Stromal cell of bone marrow (primary cell): ENCODE data around the gene SRC.
"Not testable (repeated sequence)": the region's sequence is repeated elsewhere in the genome, so short reads cannot be mapped to it uniquely, and the experiment has no call there.

ENCODE experiments used
- DNase-seq: peaks from one replicate; pipeline ENCODE4 v3.0.0-alpha.2; 2012; ENCODE audit warnings: low read depth

The SRC gene

GRCh38 chr20:37364013-37364926 is 18.3 kb downstream of the SRC start:
- DNase-seq: no peak

- no peak for DNase-seq
These were observed 19.0 kb downstream of the SRC start for GRCh38 chr20:37364927-37365272.

DNA sequence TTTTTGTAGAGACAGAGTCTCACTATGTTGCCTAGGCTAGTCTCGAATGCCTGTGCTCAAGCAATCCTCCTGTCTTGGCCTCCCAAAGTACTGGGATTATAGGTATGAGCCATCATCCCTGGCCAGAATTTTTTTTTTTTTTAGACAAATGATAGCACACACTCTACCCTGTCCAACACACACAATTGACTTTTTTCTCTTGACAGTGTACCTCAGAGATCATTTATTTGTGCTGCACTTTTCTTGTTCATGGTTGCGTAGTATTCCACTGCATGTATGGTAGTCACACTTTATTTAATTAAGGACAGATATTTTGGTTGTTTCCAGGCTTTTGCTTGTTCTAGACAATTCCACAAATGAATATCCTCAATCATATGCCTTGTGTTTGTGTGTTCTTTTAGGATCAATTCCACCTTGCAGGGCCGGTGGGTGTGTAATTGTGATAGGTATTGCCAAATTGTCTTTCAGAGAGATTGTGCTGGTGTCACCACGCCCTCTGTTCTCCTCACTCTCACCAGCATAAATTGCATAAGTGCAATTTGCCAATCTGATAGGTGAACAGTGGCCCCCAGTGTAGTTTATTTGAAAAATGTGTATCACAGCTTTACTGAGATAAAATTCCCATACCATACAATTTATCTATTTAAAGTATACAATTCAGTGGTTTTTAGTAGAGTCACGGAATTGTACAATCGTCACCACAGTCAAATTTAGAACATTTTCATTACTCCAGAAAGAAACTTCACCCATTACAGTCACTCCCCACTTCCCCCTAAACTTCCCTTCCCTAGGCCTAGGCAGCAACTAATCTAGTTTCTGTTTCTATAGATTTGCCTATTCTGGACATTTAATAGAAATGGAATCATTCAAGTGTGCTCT is 20.1 kb downstream of the SRC start:
- no peak for DNase-seq

DNA sequence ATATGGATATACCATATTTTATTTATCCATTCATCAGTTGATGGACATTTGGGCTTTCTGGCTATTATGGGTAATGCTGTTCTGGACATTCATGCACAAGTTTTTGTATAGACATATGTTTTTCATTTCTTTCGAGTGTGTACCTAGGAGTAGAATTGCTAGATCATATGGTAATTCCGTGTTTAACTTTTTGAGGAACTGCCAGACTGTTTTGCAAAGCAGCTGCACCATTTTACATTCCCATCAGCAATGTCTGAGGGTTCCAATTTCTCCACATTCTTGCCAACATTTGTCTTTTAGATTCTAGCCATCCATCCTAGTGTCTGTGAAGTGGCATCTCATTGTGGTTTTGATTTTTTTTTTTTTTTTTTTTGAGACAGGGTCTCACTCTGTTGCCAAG is 20.8 kb downstream of the SRC start:
- no peak for DNase-seq

- no peak for DNase-seq
These were observed 23.9 kb downstream of the SRC start for GRCh38 chr20:37369846-37370245.

GRCh38 chr20:37371845-37372244 is 25.9 kb downstream of the SRC start:
- not testable (repeated sequence) for DNase-seq

GRCh38 chr20:37372441-37372840 is 26.5 kb downstream of the SRC start:
- DNase-seq: no peak

DNA sequence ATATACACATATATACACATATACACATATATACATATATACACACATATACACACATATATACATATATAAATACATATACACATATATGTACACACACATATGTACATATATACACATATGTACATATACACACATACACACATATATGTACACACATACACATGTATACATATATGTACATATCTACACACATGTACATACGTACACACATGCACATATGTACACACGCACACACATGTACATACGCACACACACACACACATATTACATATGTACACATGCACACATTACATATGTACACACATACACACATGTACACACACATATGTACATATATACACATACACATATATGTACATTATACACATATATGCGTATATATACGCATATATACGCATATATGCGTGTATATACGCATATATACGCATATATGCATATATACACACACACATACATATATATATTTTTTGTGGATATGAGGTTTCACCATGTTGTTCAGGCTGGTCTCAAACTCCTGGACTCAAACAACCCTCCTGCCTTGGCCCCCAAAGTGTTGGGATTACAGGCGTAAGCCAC is 27.2 kb downstream of the SRC start:
- DNase-seq: no peak

DNA sequence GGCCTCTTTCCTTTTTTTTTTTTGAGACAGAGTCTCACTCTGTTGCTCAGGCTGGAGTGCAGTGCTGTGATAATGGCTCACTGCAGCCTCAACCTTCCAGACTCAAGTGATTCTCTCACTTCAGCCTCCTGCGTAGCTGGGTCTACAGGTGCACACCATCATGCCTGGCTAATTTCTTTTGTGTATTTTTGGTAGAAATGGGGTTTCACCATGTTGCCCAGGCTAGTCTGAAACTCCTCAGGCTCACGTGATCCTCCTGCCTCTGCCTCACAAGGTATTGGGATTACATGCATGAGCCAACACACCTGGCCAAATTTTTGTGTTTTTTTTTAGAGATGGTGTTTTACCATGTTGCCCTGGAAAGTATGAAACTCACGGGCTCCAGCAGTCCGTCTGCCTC is 29.3 kb downstream of the SRC start:
- no peak for DNase-seq

GRCh38 chr20:37376324-37376723 is 30.4 kb downstream of the SRC start:
- DNase-seq: no peak

- no peak for DNase-seq
These were observed 30.9 kb downstream of the SRC start for GRCh38 chr20:37376791-37377190.

DNA sequence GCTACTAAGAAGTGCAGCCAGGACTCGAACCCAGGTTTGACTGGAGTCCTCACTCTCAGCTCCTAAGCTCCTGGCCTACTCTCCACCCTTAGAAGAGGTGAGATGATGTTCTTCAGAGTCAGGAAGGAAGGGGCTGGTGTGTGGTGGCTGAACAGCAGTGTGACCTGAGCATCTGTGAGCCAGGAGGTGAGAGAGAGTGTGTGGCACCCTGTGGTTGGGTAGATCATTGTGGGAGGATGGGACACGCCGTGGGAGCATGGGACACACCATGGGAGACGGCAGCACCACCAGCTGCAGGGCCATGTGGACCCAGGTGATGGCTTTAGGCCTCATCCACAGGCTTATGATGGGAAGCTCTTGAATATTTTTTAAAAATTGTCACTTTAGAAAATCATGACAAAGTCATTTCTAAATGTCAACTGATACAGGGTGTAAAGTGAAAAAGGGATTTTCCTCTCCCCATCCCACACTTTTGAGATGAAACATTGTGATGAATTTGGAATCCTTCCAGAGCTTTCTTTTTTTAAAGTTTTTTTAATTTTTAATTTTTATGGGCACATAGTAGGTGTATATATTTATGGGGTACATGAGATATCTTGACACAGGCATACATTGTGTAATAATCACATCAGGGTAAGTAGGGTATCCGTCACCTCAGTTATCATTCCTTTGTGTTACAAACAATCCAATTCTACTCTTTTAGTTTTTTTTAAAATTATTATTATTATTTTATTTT is 31.6 kb downstream of the SRC start:
- no peak for DNase-seq

GRCh38 chr20:37378420-37378784 is 32.5 kb downstream of the SRC start:
- DNase-seq: no peak

DNA sequence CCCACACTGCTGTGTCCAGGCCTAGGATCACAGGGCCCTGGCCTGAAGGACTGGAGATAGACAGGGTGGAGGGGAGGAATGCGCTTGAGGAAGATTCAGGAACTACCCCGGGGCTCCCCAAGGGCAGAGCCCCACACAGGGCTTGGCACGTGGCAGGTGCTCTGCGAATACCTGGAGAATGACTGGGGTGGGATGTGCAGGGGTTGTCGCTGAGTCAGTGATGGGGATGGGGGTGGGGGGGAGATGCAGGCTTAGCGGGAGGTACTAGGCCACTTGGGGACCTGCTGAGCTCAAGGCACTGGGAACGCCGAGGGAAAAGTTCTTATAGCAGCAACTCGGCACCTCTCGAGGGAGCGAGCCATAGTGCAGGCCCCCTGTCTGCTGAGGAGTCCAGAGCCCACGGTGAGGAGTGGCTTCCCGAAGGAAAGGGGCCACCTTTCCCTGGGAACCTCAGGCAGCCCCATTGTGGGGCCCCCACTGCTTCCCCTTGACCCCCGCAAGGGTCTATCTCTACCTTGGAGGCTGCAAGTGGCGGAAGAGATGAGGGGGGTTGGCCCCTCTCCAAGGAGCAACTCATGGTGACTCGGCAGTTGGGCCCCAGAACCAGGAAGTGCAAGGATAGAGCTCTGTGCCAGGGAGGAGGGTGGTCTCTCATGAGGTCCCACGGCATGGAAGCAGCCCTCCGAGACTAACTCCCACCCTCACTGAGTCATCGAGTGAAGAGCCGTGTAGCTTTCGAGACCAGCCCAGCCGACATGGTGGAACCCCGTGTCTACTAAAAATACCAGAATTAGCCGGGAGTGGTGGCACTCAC is 33.1 kb downstream of the SRC start:
- no peak for DNase-seq

DNA sequence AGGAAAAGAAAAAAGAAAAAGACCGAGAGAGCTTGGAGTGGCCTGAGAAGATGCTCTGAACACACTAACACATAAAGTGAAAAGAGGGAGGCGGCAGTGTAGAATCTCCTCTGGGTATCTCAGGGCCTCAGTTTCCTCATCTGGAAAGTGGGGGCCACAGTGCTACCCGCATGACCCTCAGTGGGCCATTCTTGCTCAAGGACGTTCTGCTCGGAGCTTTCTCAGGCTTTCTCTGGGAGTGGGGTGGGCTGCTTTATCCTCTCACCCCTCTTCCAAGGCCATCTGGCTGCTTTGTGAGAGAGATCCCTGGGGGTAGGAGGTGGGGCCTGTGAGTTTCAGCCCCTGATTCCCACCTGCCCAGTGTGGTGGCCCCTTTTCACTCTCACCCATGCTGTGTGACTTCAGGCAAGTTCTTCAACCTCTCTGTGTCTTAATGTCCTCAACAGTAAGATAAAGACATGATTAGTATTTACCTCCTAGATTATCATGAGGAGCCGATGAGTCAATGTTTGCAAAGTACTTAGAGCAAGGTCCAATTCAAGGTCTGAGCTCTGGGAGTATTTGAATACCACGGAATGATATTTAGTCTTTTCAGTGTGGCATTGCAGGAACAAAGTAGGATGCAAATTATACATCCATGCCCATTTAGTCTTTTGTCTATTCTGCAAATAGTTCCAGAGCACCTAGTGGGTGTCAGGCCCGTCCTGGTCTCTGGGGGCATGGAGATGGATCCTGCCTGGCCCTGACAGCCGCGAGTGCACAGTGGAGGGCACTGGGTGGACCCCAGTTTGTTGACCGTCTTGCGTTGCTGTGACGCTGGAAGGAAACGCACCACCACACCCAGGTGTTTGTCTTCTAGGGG is 34.3 kb downstream of the SRC start:
- no peak for DNase-seq

GRCh38 chr20:37380864-37381579 is 35.1 kb downstream of the SRC start:
- DNase-seq: no peak

DNA sequence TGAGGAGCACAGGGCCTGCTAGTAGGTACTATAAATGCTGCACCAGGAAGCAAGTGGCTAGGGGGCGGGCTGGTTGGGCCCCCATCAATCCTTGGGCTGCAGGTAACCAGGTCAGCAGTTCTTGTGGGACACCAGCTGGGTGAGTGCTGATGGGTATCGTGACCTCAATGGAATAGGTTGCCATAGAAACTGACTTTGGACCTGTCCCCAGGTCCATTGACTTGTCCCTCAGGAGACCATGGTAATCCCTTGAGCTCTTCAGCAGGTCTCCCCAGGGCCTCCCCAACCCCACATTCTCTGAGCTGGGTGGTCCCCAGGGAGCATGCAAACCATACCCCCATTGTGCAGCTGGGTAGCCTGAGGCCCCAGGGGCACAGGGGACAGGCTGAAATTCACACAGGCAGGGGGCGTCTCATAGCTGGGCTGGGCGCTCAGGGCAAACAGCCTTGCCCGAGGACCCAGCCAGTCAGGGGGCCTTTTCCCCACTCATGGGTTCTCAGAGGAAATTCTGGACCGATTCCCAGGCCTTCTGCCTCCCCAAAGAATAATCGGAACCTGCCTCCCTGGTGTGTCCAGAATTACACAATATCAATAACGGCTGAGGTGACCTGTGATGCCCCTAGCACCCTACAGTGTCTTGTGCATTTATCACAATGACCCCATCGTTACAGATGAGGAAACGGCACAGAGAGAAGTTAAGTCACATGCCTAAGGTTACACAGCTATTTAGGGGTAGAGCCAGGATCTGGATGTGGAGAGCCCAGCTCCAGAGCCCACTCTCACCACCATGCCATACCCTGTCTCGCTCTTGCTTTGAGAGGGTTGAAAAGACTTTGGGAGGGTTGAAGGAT is 35.9 kb downstream of the SRC start:
- DNase-seq: no peak

DNA sequence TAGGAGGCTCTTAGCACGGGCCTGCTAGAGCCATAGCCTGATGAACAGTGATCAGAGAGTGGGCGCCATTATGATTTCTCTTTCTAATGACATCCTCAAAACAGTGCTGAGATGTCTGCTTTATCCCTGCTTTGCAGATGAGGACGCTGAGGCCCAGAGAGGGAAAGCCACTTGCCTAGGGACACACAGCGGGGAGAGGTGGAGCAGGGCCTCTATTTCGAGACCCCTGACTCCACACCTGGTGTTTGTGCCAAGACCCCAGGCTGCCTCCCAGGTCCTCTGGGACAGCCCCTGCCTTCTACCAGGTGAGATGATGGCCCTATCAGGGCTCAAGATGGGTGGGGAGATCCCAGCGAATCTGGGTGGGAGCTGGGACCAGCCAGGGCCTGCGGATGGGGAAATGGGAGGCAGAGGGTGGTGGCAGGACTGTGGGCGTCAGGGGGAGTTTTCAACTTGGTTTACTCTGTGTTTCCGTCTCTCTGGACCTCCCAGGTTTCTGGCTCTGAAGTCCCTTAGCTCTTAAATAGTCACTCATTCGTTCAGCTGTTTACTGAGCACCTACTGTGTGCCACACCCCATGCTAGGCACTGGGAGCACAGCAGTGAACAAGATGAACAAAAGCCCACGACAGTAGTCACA is 36.7 kb downstream of the SRC start:
- no peak for DNase-seq
